Right atrium auricular region (tissue), 2 donors: ENCODE results near the gene SMURF1. TPM values are rescaled to one million over a fixed set of nuclear protein-coding genes. Genes with fewer than 3 reads are reported as not detected.

ENCODE experiments used
- DNase-seq: peaks from one replicate; pipeline ENCODE4 v3.0.0-alpha.2; 2019; ENCODE audit warnings: low spot score
- H3K27ac ChIP-seq, 2 donors: fragments of 200-600 bp; sonication (generic); 1 replicate in 1 of 2; 2 replicates in 1 of 2; pipeline ENCODE4 v1.5.1; 2016 to 2019
- H3K27me3 ChIP-seq, 2 donors: fragments of 200-600 bp; sonication (generic); one replicate each; pipeline versions ENCODE4 v1.5.1 to v1.6.0; 2017 to 2019
- H3K36me3 ChIP-seq: fragments of 200-600 bp; sonication (generic); one replicate; pipeline ENCODE4 v1.5.1; 2016
- H3K4me1 ChIP-seq, 2 donors: fragments of 200-600 bp; sonication (generic); one replicate each; pipeline versions ENCODE4 v1.5.1 to v1.6.0; 2017 to 2019
- H3K4me3 ChIP-seq, 2 donors: fragments of 200-600 bp; sonication (generic); 1 replicate in 1 of 2; 2 replicates in 1 of 2; pipeline ENCODE4 v1.5.1; 2017 to 2019; ENCODE audit warnings: mild to moderate bottlenecking in 1 of 2, moderate library complexity in 1 of 2
- H3K9me3 ChIP-seq, 2 donors: fragments of 200-600 bp; sonication (generic); one replicate each; pipeline ENCODE4 v1.5.1; 2019
- total RNA-seq, 2 donors: library from RNA; depleted of rRNA; stranded (reverse); fragments of >200 nt; gene quantifications; one replicate each; pipeline ENCODE4 v1.1.0, GENCODE V29; 2016
- TF ChIP-seq, protein P1 (sequence below), 2 donors: fragments of 200-600 bp; sonication (generic); IDR thresholded peaks; one replicate each; pipeline ENCODE4 v1.5.1; 2019; ENCODE audit warnings: antibody characterized with exemption in 2 of 2

Gene SMURF1
- total RNA-seq, 2 donors from 2014 or later, result 9.0 to 14.3 TPM

DNA sequence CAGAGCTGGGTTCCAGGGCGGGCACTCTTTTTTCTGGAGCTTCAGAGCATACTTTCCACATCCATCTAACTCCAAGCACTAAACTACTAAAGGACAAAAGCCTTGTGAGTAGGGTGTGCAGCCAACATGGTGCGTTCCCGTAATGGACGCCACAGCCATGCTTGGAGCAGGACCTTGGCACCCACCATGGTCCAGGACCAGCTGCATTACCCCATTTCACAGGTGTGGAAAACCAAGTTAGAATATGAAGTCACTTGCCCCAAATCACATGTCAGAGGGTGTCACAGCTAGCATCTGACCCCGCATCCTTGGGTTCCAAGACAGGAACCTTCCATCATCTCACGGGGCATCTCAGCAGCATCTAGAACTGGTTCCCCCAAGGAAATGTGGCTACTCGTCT is 112.4 kb downstream of the SMURF1 start:
- Histone ChIP-seq H3K27ac (peak overlapping the region; percentile 80 to 87), H3K4me3 (no peak overlapping the region), H3K27me3 (no peaks in the 10 kb centered on the region), H3K36me3 (peaks cover 83% of the 10 kb centered on the region), H3K4me1 (peaks cover 0 to 22% of the 10 kb centered on the region in 2 donors), H3K9me3 (peaks cover 0 to 5% of the 10 kb centered on the region in 2 donors)
- TF ChIP-seq, protein P1, sequence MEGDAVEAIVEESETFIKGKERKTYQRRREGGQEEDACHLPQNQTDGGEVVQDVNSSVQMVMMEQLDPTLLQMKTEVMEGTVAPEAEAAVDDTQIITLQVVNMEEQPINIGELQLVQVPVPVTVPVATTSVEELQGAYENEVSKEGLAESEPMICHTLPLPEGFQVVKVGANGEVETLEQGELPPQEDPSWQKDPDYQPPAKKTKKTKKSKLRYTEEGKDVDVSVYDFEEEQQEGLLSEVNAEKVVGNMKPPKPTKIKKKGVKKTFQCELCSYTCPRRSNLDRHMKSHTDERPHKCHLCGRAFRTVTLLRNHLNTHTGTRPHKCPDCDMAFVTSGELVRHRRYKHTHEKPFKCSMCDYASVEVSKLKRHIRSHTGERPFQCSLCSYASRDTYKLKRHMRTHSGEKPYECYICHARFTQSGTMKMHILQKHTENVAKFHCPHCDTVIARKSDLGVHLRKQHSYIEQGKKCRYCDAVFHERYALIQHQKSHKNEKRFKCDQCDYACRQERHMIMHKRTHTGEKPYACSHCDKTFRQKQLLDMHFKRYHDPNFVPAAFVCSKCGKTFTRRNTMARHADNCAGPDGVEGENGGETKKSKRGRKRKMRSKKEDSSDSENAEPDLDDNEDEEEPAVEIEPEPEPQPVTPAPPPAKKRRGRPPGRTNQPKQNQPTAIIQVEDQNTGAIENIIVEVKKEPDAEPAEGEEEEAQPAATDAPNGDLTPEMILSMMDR (IDR thresholded peaks at IDR 0.05), result no peak
- peak; percentile 40 for DNase-seq

DNA sequence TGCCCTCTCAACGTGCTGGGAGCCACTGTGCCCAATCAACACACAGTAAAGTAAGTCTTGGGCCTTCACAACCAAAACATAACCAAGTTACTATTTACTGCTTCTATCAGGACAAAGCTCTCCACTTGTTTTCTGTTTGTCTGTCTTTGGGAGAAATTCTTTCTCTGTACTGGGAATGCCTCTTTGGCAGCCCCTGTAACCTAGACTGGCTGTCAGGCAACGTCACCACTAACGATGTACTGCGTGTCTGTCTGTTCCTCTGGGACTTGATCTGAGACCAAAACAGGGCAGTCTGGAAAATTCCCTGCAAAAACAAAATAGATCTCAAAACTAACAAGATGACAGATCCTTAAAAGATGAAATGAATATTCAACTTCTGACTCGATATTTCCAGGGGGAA is 113.0 kb downstream of the SMURF1 start:
- Histone ChIP-seq H3K4me1 (peaks cover 0 to 22% of the 10 kb centered on the region in 2 donors), H3K9me3 (peaks cover 0 to 5% of the 10 kb centered on the region in 2 donors), H3K27me3 (no peaks in the 10 kb centered on the region), H3K4me3 (no peak overlapping the region), H3K36me3 (peaks cover 80% of the 10 kb centered on the region), H3K27ac (peak overlapping the region; percentile 80 to 87)
- peak; percentile 77 for DNase-seq
- TF ChIP-seq, protein P1 (IDR thresholded peaks at IDR 0.05), result no peak

DNA sequence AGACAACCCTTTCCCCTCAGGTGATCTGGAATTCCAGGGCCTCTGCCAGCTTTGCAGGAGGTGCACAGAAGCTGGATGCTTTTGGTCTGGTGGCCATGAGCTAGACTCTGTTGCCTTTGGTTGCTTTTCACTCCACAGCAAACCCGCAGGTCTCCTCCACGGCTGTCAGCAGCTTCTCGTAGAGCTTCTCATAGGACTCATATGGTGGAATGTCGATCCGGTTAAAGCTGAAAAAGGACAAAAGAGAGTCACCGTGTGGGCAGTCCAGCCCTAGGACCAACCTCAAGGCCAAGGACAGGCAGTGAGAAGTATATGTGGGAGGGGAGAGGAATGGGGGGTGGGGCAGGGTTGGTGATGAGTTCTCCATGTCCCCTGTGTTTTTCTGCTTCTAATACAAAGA is 113.5 kb downstream of the SMURF1 start:
- Histone ChIP-seq H3K9me3 (peaks cover 0 to 5% of the 10 kb centered on the region in 2 donors), H3K27ac (peak overlapping the region; percentile 80 to 87), H3K27me3 (no peaks in the 10 kb centered on the region), H3K4me1 (peaks cover 0 to 22% of the 10 kb centered on the region in 2 donors), H3K4me3 (no peak overlapping the region), H3K36me3 (peaks cover 75% of the 10 kb centered on the region)
- TF ChIP-seq, protein P1 (IDR thresholded peaks at IDR 0.05), result no peak
- DNase-seq, result no peak

DNA sequence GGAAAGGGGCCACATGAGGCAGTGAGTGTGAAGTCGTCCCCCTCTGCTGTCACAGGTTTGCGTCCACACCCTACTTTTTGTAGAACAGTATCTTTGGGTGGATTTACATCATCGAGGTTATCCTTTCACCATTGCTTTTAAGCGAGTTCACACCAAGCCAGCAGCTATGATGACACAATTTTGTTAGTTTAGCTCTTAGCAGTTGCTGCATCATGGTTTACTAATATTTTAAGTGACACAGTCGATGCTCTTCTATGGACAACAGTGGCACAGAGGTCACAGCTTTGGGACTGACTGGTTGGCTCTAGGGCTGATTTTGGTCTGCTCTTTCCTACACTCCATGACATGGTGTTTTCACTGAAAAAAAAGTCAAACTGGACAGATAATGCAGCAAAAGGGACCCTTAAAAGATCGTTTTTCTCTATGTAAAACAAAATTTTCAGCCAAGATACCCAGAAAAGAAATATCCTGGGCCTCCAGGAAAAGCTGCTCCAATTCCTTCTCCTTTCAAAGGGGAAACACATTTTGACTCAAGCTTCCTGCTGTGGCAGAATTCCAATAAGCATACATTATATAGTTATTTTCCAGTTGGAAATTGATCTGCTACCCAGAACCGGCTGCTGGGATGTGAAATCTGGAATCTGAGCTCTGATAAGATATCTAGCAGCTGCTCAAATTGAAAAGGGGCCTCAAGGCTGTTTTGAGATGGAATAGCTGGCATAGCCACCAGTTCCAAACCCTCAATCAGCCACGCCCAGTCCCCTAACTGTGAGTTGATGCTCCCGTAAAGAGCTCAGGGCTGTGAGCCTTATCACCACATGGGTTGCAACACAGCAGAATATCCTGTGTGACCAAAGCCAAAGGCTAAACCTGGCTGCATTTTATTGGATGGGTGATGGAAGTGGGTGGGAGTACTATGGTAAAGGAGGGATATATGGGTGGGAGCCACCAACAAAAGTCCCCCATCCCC is 114.2 kb downstream of the SMURF1 start:
- Histone ChIP-seq H3K9me3 (peaks cover 0 to 5% of the 10 kb centered on the region in 2 donors), H3K4me3 (no peak overlapping the region), H3K27me3 (no peaks in the 10 kb centered on the region), H3K36me3 (peaks cover 68% of the 10 kb centered on the region), H3K27ac (peak overlapping the region; percentile 80 to 87), H3K4me1 (peaks cover 0 to 22% of the 10 kb centered on the region in 2 donors)
- no peak for DNase-seq
- TF ChIP-seq, protein P1 (IDR thresholded peaks at IDR 0.05), result no peak

DNA sequence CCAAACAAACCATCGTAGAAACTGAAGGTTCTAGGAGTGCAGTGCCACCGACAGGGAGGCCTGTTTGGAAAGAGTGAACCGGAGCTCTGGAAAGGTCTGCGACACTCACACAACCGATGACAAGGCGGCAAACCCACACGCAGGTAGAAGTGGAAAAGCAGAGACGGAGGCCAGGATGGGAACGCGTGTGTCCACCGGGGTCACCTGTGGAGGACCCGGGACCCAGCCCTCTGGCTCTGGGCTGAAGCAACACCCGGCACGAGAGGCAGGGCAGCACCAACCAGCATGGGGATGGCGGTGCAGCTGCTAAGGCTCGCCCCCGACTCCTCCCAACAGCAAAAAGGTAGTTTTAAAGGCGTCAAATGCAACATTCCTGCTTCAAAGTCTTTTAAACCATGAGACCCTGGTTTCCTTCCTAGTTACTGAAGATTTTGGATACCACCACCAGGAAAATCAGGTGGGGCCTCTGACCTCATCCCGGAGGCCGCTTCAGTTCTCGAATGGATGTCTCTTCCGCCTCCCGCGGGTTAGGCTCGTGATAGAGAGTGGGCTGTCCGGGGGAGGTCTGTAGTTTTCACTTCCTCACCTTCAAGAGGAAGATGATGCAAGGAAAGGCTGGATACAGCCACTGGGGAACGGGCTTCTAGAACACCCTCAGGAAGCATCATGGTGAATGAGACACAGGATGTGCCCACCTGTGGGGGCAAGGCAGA is 115.5 kb downstream of the SMURF1 start:
- peaks cover 54% of the 10 kb centered on the region for H3K36me3 ChIP-seq
- H3K27me3 ChIP-seq, result no peaks in the 10 kb centered on the region
- peaks cover 0 to 5% of the 10 kb centered on the region in 2 donors for H3K9me3 ChIP-seq
- no peak overlapping the region for H3K4me3 ChIP-seq
- peaks cover 0 to 33% of the 10 kb centered on the region in 2 donors for H3K4me1 ChIP-seq
- DNase-seq, result no peak
- TF ChIP-seq, protein P1 (IDR thresholded peaks at IDR 0.05), result no peak
- peak overlapping the region in 1 of 2 donors; percentile 31 for H3K27ac ChIP-seq
